ENCODE measurements around the gene PALLD.
A peak's percentile ranks its signal among the peaks of the same experiment; 100 is the strongest.

PALLD gene

GRCh38 chr4:168884251-168885124, 387.6 kb downstream of the PALLD start:
- DNase-seq = no peak

- no peak for DNase-seq
Measured at GRCh38 chr4:168885400-168885799, 388.5 kb downstream of the PALLD start.

GRCh38 chr4:168886351-168886750, 389.5 kb downstream of the PALLD start:
- DNase-seq = no peak

GRCh38 chr4:168887809-168888208, 391.0 kb downstream of the PALLD start:
- no peak for DNase-seq

- no peak for DNase-seq
Measured at GRCh38 chr4:168888715-168889215, 391.9 kb downstream of the PALLD start.

GRCh38 chr4:168891086-168891485, 394.2 kb downstream of the PALLD start:
- no peak for DNase-seq

- no peak for DNase-seq
Measured at GRCh38 chr4:168891688-168892087, 394.8 kb downstream of the PALLD start.

GRCh38 chr4:168892475-168892874, 395.6 kb downstream of the PALLD start:
- DNase-seq = no peak

GRCh38 chr4:168893205-168893604, 396.4 kb downstream of the PALLD start:
- no peak for DNase-seq

GRCh38 chr4:168893807-168894206, 397.0 kb downstream of the PALLD start:
- DNase-seq = no peak

GRCh38 chr4:168900080-168900479, 403.2 kb downstream of the PALLD start:
- DNase-seq = no peak

- peak; percentile 8 for DNase-seq
Measured at GRCh38 chr4:168907119-168907698, 410.4 kb downstream of the PALLD start.

GRCh38 chr4:168908093-168908492, 411.2 kb downstream of the PALLD start:
- DNase-seq = no peak

- DNase-seq = no peak
Measured at GRCh38 chr4:168908851-168909273, 412.0 kb downstream of the PALLD start.

- no peak for DNase-seq
Measured at GRCh38 chr4:168914095-168914494, 417.2 kb downstream of the PALLD start.

- DNase-seq = peak; percentile 30
Measured at GRCh38 chr4:168917138-168917779, 420.4 kb downstream of the PALLD start.

GRCh38 chr4:168919706-168920324, 423.0 kb downstream of the PALLD start:
- no peak for DNase-seq

- no peak for DNase-seq
Measured at GRCh38 chr4:168920441-168921065, 423.7 kb downstream of the PALLD start.

GRCh38 chr4:168923526-168924194, 426.8 kb downstream of the PALLD start:
- peak; percentile 62 for DNase-seq

GRCh38 chr4:168924667-168925066, 427.8 kb downstream of the PALLD start:
- DNase-seq = no peak

GRCh38 chr4:168925789-168926490, 429.1 kb downstream of the PALLD start:
- DNase-seq = no peak
